ENCODE data around the gene JARID2. TPM values are rescaled to one million over a fixed set of nuclear protein-coding genes. Genes with fewer than 3 reads are reported as not detected.

Gene JARID2
- total and polyA plus RNA-seq, 10 of the 15 experiments (the other 5 are each of a cell fraction or from before 2014, with no cell fraction given): 4.2 to 21.6 (median 11.7) TPM

GRCh38 chr6:15369838-15370237 is 124.0 kb downstream of the JARID2 start:
- Histone ChIP-seq H4K20me1 (ENCODE audit: control insufficient read depth, insufficient read depth) (no peaks in the 10 kb centered on the region; the same call in 1 of the 2 replicates), H3K27me3 (replicated peaks in 1 of 2; ENCODE audit: control insufficient read depth in 2 of 2, insufficient read depth in 2 of 2, low read length in 1 of 2) (no peaks in the 10 kb centered on the region), H3K4me3 (no peak overlapping the region), H3K27ac (ENCODE audit: control insufficient read depth, insufficient read depth) (peak overlapping the region; percentile 26; the same call in 1 of the 2 replicates), H2AFZ (ENCODE audit: control insufficient read depth, low read depth, low read length) (no peak overlapping the region), H3K4me1 (ENCODE audit: control insufficient read depth, insufficient read depth, low read length) (peaks cover 12% of the 10 kb centered on the region), H3K36me3 (ENCODE audit: control insufficient read depth in 2 of 2, insufficient read depth in 2 of 2, low read length in 1 of 2) (peaks cover under 1 to 3% of the 10 kb centered on the region in 2 experiments; a peak in 3 of 4 replicates), H3K79me2 (ENCODE audit: control insufficient read depth, insufficient read depth, low read length) (peaks cover 94% of the 10 kb centered on the region), H3K4me2 (ENCODE audit: control insufficient read depth, insufficient read depth) (no peak overlapping the region), H3K9me3 (replicated peaks; ENCODE audit: control insufficient read depth, insufficient read depth, low read length) (no peaks in the 10 kb centered on the region), H3K9ac (ENCODE audit: control insufficient read depth, insufficient read depth, low read length) (no peak overlapping the region)
- SMC1A ChIA-PET (ENCODE audit: uncharacterized antibody, unreplicated experiment): interaction anchor here (0.7 to 5.2 kb wide), 8 partner anchors 10 to 65 kb away, joined by 3 to 41 read pairs (median 7); no protein-coding TSS in a partner anchor
- WGBS (ENCODE audit: insufficient coverage, insufficient replicate concordance, low lambda C conversion rate, missing lambda C conversion rate): 47% methylated on average over 4 of the region's 4 CpGs
- ATAC-seq (peak; percentile 24; the same call in 2 of the 3 replicates), FAIRE-seq (no peak), DNase-seq (ENCODE audit: low read depth, low spot score) (no peak)
- in situ Hi-C loops (cut with MboI) (no loop called here), intact Hi-C loops (cut with micrococcal nuclease; ENCODE audit: unreplicated experiment) (no loop called here)
- TF ChIP-seq MEF2B (IDR thresholded peaks at IDR 0.05; ENCODE audit: partially characterized antibody, poor library complexity, severe bottlenecking) (peak; percentile 36), CUX1 (IDR thresholded peaks at IDR 0.05; ENCODE audit: insufficient replicate concordance, low read depth, low read length) (no peak)
- RAD21 ChIA-PET (ENCODE audit: unreplicated experiment): interaction anchor here (1.3 to 2.2 kb wide), 2 partner anchors 18 to 71 kb away, joined by 3 to 7 read pairs; no protein-coding TSS in a partner anchor
- BruUV-seq (replicated peaks): no TSS peak
- CTCF ChIA-PET: interaction anchor here (0.6 to 1.7 kb wide), 5 partner anchors 16 to 130 kb away, joined by 3 to 5 read pairs (median 3); no protein-coding TSS in a partner anchor
- POLR2A ChIA-PET: interaction anchor here (0.7 to 2.0 kb wide), 2 partner anchors 10 to 35 kb away, joined by 4 to 6 read pairs; no protein-coding TSS in a partner anchor
